WTC11 (cell line): ENCODE results near the gene NLRC4. TPM values are rescaled to one million over a fixed set of nuclear protein-coding genes. Genes with fewer than 3 reads are reported as not detected.

ENCODE experiments used
- CREB1 ChIP-seq: sonication (generic); formaldehyde crosslinking; IDR thresholded peaks from 2 replicates; pipeline ENCODE4 v1.8.0; 2023; ENCODE audit warnings: mild to moderate bottlenecking, missing genetic modification reagents
- ETV6 ChIP-seq: sonication (generic); formaldehyde crosslinking; IDR thresholded peaks from 2 replicates; pipeline ENCODE4 v1.8.1; 2022; ENCODE audit warnings: mild to moderate bottlenecking, missing genetic modification reagents
- FOXJ3 ChIP-seq: sonication (generic); formaldehyde crosslinking; IDR thresholded peaks from 2 replicates; pipeline ENCODE4 v1.9.0; 2021; ENCODE audit warnings: missing genetic modification reagents, mild to moderate bottlenecking, borderline replicate concordance
- FOXP1 ChIP-seq: sonication (generic); formaldehyde crosslinking; IDR thresholded peaks from 2 replicates; pipeline ENCODE4 v1.8.0; 2022; ENCODE audit warnings: missing genetic modification reagents, mild to moderate bottlenecking, moderate library complexity, borderline replicate concordance
- GABPB1 ChIP-seq: sonication (generic); formaldehyde crosslinking; IDR thresholded peaks from 2 replicates; pipeline ENCODE4 v1.8.1; 2023; ENCODE audit warnings: mild to moderate bottlenecking, missing genetic modification reagents
- HMGA2 ChIP-seq: fragments of 250-450 bp; sonication (Bioruptor Pico); IDR thresholded peaks from 2 replicates; pipeline ENCODE4 v1.4.0; 2021; ENCODE audit warnings: mild to moderate bottlenecking, moderate library complexity
- KAT7 ChIP-seq: sonication (generic); formaldehyde crosslinking; IDR thresholded peaks from 2 replicates; pipeline ENCODE4 v1.8.1; 2023; ENCODE audit warnings: missing genetic modification reagents, mild to moderate bottlenecking, borderline replicate concordance
- MAX ChIP-seq: sonication (generic); formaldehyde crosslinking; IDR thresholded peaks from 2 replicates; pipeline ENCODE4 v1.8.0; 2022; ENCODE audit warnings: mild to moderate bottlenecking, missing genetic modification reagents
- MYBL2 ChIP-seq: sonication (generic); formaldehyde crosslinking; IDR thresholded peaks from 2 replicates; pipeline ENCODE4 v1.8.1; 2023; ENCODE audit warnings: mild to moderate bottlenecking, moderate library complexity, missing genetic modification reagents
- NR3C1 ChIP-seq: sonication (generic); formaldehyde crosslinking; conservative IDR thresholded peaks from 2 replicates; pipeline ENCODE4 v1.8.1; 2023; ENCODE audit warnings: low read depth, mild to moderate bottlenecking, missing genetic modification reagents
- PRDM15 ChIP-seq: sonication (generic); formaldehyde crosslinking; IDR thresholded peaks from 2 replicates; pipeline ENCODE4 v1.8.0; 2022; ENCODE audit warnings: missing genetic modification reagents
- SOX15 ChIP-seq: fragments of 250-450 bp; sonication (Bioruptor Pico); IDR thresholded peaks from 2 replicates; pipeline ENCODE4 v1.9.0; 2021; ENCODE audit warnings: mild to moderate bottlenecking
- TEAD4 ChIP-seq: sonication (generic); formaldehyde crosslinking; IDR thresholded peaks from 2 replicates; pipeline ENCODE4 v1.8.0; 2022; ENCODE audit warnings: mild to moderate bottlenecking, missing genetic modification reagents
- TP53 ChIP-seq: sonication (generic); formaldehyde crosslinking; IDR thresholded peaks from 2 replicates; pipeline ENCODE4 v1.8.1; 2023; ENCODE audit warnings: mild to moderate bottlenecking, missing genetic modification reagents
- ZBTB21 ChIP-seq: sonication (generic); formaldehyde crosslinking; IDR thresholded peaks from 2 replicates; pipeline ENCODE4 v1.8.1; 2023; ENCODE audit warnings: mild to moderate bottlenecking, missing genetic modification reagents, borderline replicate concordance
- ZNF138 ChIP-seq: sonication (generic); formaldehyde crosslinking; conservative IDR thresholded peaks from 2 replicates; pipeline ENCODE4 v1.8.1; 2022; ENCODE audit warnings: mild to moderate bottlenecking, moderate library complexity, missing genetic modification reagents
- ZNF219 ChIP-seq: sonication (generic); formaldehyde crosslinking; IDR thresholded peaks from 2 replicates; pipeline ENCODE4 v1.8.0; 2023; ENCODE audit warnings: missing genetic modification reagents, mild to moderate bottlenecking, borderline replicate concordance
- ZNF423 ChIP-seq: fragments of 250-450 bp; sonication (Bioruptor Pico); IDR thresholded peaks from 2 replicates; pipeline ENCODE4 v2.1.2; 2022; ENCODE audit warnings: mild to moderate bottlenecking, moderate library complexity
- ZNF671 ChIP-seq: fragments of 250-450 bp; sonication (Bioruptor Pico); IDR thresholded peaks from 2 replicates; pipeline ENCODE4 v1.8.0; 2021; ENCODE audit warnings: mild to moderate bottlenecking
- total RNA-seq: library from RNA; stranded (reverse); gene quantifications from 3 replicates; pipeline ENCODE4 v1.2.3, GENCODE V29; 2021
- TF ChIP-seq, protein P1 (sequence below): sonication (generic); formaldehyde crosslinking; IDR thresholded peaks from 2 replicates; pipeline ENCODE4 v1.8.0; 2023; ENCODE audit warnings: missing genetic modification reagents
- TF ChIP-seq, protein P2 (sequence below): sonication (generic); formaldehyde crosslinking; IDR thresholded peaks from 2 replicates; pipeline ENCODE4 v1.8.0; 2022; ENCODE audit warnings: mild to moderate bottlenecking, missing genetic modification reagents
- TF ChIP-seq, protein P3 (sequence below): sonication (generic); formaldehyde crosslinking; IDR thresholded peaks from 2 replicates; pipeline ENCODE4 v1.8.0; 2023; ENCODE audit warnings: missing genetic modification reagents, mild to moderate bottlenecking, borderline replicate concordance
- TF ChIP-seq, protein P4 (sequence below): fragments of 250-450 bp; sonication (Bioruptor Pico); IDR thresholded peaks from 2 replicates; pipeline ENCODE4 v1.9.0; 2021; ENCODE audit warnings: moderate library complexity, mild to moderate bottlenecking, inconsistent platforms, borderline replicate concordance

NLRC4 gene
- total RNA-seq, 1 experiment from 2014 or later = not detected

DNA sequence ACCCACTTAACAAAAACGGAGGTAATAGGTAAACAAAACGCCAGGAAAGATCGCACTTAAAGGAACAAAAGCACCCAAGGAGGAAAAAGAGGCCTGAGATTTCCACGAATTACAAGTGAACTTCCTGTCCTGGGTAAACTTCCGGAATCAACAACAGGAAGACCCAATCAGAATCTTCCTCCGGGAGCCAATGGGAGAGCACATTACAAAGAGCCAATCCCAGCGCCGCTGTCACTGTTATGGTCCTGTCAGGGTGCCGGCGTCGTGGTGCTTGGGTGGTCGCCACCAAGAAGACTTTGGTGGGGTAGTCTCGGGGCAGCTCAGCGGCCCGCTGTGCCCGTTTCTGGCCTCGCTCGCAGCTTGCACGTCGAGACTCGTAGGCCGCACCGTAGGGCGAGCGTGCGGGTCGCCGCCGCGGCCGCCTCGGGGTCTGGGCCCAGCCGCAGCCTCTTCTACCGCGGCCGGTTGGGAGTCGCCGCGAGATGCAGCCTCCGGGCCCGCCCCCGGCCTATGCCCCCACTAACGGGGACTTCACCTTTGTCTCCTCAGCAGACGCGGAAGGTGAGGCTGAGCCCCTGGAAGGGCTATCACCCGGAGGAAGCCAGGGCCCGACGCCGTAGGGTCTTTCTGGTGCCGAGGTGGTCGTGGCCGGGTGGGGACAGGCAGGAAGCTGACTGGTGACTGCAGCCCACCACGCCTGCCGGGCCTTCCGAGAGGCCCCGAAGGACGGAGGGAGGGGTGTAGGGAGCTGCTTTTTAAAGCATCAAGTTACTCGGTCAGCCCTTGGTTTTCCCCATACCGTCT lies 13.2 kb upstream of the NLRC4 start, which contains the start of gene YIPF4 (continued):
- TF ChIP-seq MAX (CRISPR knock-in tag) (peak; percentile 70), FOXP1 (peak; percentile 66; the same call in 1 of the 2 replicates), FOXJ3 (CRISPR knock-in tag) (no peak), ZNF423 (no peak), HMGA2 (CRISPR knock-in tag) (no peak), ZNF138 (no peak), SOX15 (CRISPR knock-in tag) (no peak), ETV6 (CRISPR knock-in tag) (no peak), CREB1 (CRISPR knock-in tag) (0 out of 2 replicates have a peak, but pooled peaks have one; percentile 11), KAT7 (CRISPR knock-in tag) (no peak), GABPB1 (CRISPR knock-in tag) (peak; percentile 69), NR3C1 (CRISPR knock-in tag) (no peak), ZBTB21 (CRISPR knock-in tag) (no peak), ZNF219 (0 out of 2 replicates have a peak, but pooled peaks have one; percentile 55), ZNF671 (CRISPR knock-in tag) (no peak), MYBL2 (CRISPR knock-in tag) (peak; percentile 28; the same call in 1 of the 2 replicates), PRDM15 (no peak), TEAD4 (CRISPR knock-in tag) (0 out of 2 replicates have a peak, but pooled peaks have one; percentile 24), TP53 (CRISPR knock-in tag) (no peak)
- TF ChIP-seq, protein P1, sequence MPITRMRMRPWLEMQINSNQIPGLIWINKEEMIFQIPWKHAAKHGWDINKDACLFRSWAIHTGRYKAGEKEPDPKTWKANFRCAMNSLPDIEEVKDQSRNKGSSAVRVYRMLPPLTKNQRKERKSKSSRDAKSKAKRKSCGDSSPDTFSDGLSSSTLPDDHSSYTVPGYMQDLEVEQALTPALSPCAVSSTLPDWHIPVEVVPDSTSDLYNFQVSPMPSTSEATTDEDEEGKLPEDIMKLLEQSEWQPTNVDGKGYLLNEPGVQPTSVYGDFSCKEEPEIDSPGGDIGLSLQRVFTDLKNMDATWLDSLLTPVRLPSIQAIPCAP = no peak
- TF ChIP-seq, protein P2, sequence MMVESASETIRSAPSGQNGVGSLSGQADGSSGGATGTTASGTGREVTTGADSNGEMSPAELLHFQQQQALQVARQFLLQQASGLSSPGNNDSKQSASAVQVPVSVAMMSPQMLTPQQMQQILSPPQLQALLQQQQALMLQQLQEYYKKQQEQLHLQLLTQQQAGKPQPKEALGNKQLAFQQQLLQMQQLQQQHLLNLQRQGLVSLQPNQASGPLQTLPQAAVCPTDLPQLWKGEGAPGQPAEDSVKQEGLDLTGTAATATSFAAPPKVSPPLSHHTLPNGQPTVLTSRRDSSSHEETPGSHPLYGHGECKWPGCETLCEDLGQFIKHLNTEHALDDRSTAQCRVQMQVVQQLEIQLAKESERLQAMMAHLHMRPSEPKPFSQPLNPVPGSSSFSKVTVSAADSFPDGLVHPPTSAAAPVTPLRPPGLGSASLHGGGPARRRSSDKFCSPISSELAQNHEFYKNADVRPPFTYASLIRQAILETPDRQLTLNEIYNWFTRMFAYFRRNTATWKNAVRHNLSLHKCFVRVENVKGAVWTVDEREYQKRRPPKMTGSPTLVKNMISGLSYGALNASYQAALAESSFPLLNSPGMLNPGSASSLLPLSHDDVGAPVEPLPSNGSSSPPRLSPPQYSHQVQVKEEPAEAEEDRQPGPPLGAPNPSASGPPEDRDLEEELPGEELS (CRISPR knock-in tag) = peak; percentile 83
- TF ChIP-seq, protein P3, sequence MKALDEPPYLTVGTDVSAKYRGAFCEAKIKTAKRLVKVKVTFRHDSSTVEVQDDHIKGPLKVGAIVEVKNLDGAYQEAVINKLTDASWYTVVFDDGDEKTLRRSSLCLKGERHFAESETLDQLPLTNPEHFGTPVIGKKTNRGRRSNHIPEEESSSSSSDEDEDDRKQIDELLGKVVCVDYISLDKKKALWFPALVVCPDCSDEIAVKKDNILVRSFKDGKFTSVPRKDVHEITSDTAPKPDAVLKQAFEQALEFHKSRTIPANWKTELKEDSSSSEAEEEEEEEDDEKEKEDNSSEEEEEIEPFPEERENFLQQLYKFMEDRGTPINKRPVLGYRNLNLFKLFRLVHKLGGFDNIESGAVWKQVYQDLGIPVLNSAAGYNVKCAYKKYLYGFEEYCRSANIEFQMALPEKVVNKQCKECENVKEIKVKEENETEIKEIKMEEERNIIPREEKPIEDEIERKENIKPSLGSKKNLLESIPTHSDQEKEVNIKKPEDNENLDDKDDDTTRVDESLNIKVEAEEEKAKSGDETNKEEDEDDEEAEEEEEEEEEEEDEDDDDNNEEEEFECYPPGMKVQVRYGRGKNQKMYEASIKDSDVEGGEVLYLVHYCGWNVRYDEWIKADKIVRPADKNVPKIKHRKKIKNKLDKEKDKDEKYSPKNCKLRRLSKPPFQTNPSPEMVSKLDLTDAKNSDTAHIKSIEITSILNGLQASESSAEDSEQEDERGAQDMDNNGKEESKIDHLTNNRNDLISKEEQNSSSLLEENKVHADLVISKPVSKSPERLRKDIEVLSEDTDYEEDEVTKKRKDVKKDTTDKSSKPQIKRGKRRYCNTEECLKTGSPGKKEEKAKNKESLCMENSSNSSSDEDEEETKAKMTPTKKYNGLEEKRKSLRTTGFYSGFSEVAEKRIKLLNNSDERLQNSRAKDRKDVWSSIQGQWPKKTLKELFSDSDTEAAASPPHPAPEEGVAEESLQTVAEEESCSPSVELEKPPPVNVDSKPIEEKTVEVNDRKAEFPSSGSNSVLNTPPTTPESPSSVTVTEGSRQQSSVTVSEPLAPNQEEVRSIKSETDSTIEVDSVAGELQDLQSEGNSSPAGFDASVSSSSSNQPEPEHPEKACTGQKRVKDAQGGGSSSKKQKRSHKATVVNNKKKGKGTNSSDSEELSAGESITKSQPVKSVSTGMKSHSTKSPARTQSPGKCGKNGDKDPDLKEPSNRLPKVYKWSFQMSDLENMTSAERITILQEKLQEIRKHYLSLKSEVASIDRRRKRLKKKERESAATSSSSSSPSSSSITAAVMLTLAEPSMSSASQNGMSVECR (CRISPR knock-in tag) = peak; percentile 86; the same call in 1 of the 2 replicates
- TF ChIP-seq, protein P4, sequence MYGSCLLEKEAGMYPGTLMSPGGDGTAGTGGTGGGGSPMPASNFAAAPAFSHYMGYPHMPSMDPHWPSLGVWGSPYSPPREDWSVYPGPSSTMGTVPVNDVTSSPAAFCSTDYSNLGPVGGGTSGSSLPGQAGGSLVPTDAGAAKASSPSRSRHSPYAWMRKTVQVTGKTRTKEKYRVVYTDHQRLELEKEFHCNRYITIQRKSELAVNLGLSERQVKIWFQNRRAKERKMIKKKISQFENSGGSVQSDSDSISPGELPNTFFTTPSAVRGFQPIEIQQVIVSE (CRISPR knock-in tag) = no peak
